ENCODE results near the gene HDAC4. TPM values are rescaled to one million over a fixed set of nuclear protein-coding genes. Genes with fewer than 3 reads are reported as not detected.

The HDAC4 gene
- total RNA-seq, 1 experiment from 2014 or later, result 21.8 TPM

- no peak overlapping the region for H3K4me3 Mint-ChIP-seq (ENCODE audit: unreplicated experiment)
- H3K27me3 Mint-ChIP-seq (ENCODE audit: insufficient read depth, unreplicated experiment), result peaks cover 51% of the 10 kb centered on the region
These were observed 23.7 kb upstream of the HDAC4 start for GRCh38 chr2:239424337-239425045.

GRCh38 chr2:239423551-239423950 lies 22.7 kb upstream of the HDAC4 start:
- H3K27me3 Mint-ChIP-seq (ENCODE audit: insufficient read depth, unreplicated experiment), result peaks cover 54% of the 10 kb centered on the region
- H3K4me1 Mint-ChIP-seq (ENCODE audit: insufficient read depth, unreplicated experiment), result no peaks in the 10 kb centered on the region
- DNase-seq (ENCODE audit: unreplicated experiment), result no peak
- intact Hi-C loops (cut with micrococcal nuclease), result no loop called here
- no peaks in the 10 kb centered on the region for H3K9me3 Mint-ChIP-seq (ENCODE audit: unreplicated experiment)
- ChIA-PET CTCF (interaction anchor here (0.5 kb wide), 1 partner anchor 65 kb away, joined by 4 read pairs; no protein-coding TSS in a partner anchor), POLR2A (no interaction called here)
- no TSS peak for BruUV-seq (replicated peaks)
- H3K4me3 Mint-ChIP-seq (ENCODE audit: unreplicated experiment), result no peak overlapping the region
- no peak overlapping the region for H3K27ac Mint-ChIP-seq (ENCODE audit: low read depth, unreplicated experiment)
- no peak for TF ChIP-seq CTCF (IDR thresholded peaks at IDR 0.05; ENCODE audit: unreplicated experiment)
- no peaks in the 10 kb centered on the region for H3K36me3 Mint-ChIP-seq (ENCODE audit: insufficient read depth, unreplicated experiment)

More at GRCh38 chr2:239424337-239425045, 23.7 kb upstream of the HDAC4 start:
- ChIA-PET CTCF (interaction anchor here (0.5 kb wide), 1 partner anchor 64 kb away, joined by 4 read pairs; no protein-coding TSS in a partner anchor), POLR2A (interaction anchor here (0.7 to 1.5 kb wide), 3 partner anchors 12 to 94 kb away, joined by 3 to 4 read pairs (median 4); no protein-coding TSS in a partner anchor)
- H3K36me3 Mint-ChIP-seq (ENCODE audit: insufficient read depth, unreplicated experiment), result no peaks in the 10 kb centered on the region
- DNase-seq (ENCODE audit: unreplicated experiment), result no peak
- intact Hi-C loops (cut with micrococcal nuclease), result no loop called here
- H3K27ac Mint-ChIP-seq (ENCODE audit: low read depth, unreplicated experiment), result no peak overlapping the region
- BruUV-seq (replicated peaks), result no TSS peak
- no peaks in the 10 kb centered on the region for H3K9me3 Mint-ChIP-seq (ENCODE audit: unreplicated experiment)
- no peaks in the 10 kb centered on the region for H3K4me1 Mint-ChIP-seq (ENCODE audit: insufficient read depth, unreplicated experiment)
- no peak for TF ChIP-seq CTCF (IDR thresholded peaks at IDR 0.05; ENCODE audit: unreplicated experiment)

- POLR2A ChIA-PET, result no interaction called here
- no TSS peak for BruUV-seq (replicated peaks)
- no peak for TF ChIP-seq CTCF (IDR thresholded peaks at IDR 0.05; ENCODE audit: unreplicated experiment)
- Mint-ChIP-seq H3K4me3 (ENCODE audit: unreplicated experiment) (no peak overlapping the region), H3K27ac (ENCODE audit: low read depth, unreplicated experiment) (no peak overlapping the region), H3K27me3 (ENCODE audit: insufficient read depth, unreplicated experiment) (peaks cover 37% of the 10 kb centered on the region), H3K9me3 (ENCODE audit: unreplicated experiment) (no peaks in the 10 kb centered on the region), H3K36me3 (ENCODE audit: insufficient read depth, unreplicated experiment) (no peaks in the 10 kb centered on the region), H3K4me1 (ENCODE audit: insufficient read depth, unreplicated experiment) (no peaks in the 10 kb centered on the region)
- CTCF ChIA-PET, result interaction anchor here (0.6 kb wide), 1 partner anchor 19 kb away, joined by 3 read pairs; no protein-coding TSS in a partner anchor
- intact Hi-C loops (cut with micrococcal nuclease), result no loop called here
- no peak for DNase-seq (ENCODE audit: unreplicated experiment)
These were observed 21.0 kb upstream of the HDAC4 start for GRCh38 chr2:239421851-239422250.

GRCh38 chr2:239420082-239420481 lies 19.3 kb upstream of the HDAC4 start:
- Mint-ChIP-seq H3K27ac (ENCODE audit: low read depth, unreplicated experiment) (no peak overlapping the region), H3K4me3 (ENCODE audit: unreplicated experiment) (no peak overlapping the region), H3K36me3 (ENCODE audit: insufficient read depth, unreplicated experiment) (no peaks in the 10 kb centered on the region), H3K4me1 (ENCODE audit: insufficient read depth, unreplicated experiment) (no peaks in the 10 kb centered on the region), H3K9me3 (ENCODE audit: unreplicated experiment) (no peaks in the 10 kb centered on the region), H3K27me3 (ENCODE audit: insufficient read depth, unreplicated experiment) (peaks cover 19% of the 10 kb centered on the region)
- intact Hi-C loops (cut with micrococcal nuclease), result no loop called here
- POLR2A ChIA-PET, result no interaction called here
- no TSS peak for BruUV-seq (replicated peaks)
- CTCF ChIA-PET, result no interaction called here
- DNase-seq (ENCODE audit: unreplicated experiment), result no peak
- no peak for TF ChIP-seq CTCF (IDR thresholded peaks at IDR 0.05; ENCODE audit: unreplicated experiment)
